Small intestine (tissue), 7 donors: ENCODE results near the gene RHD. TPM values are rescaled to one million over a fixed set of nuclear protein-coding genes. Genes with fewer than 3 reads are reported as not detected.

ENCODE experiments used
- DNase-seq, 2 donors: peaks; one replicate each; pipeline versions ENCODE4 v3.0.0 to v3.0.0-alpha.2; 2013
- FAIRE-seq: peaks from 2 replicates; lab custom pipeline; 2012; peaks lifted over from hg19 to GRCh38; lab: Jason Lieb, UNC
- H3K27ac ChIP-seq, 3 donors: one replicate each; pipeline ENCODE4 v1.5.1; 2013; ENCODE audit warnings: low read length in 2 of 3, mild to moderate bottlenecking in 2 of 3, control low read depth in 1 of 3, inconsistent platforms in 1 of 3, low read depth in 1 of 3, moderate library complexity in 1 of 3
- H3K27me3 ChIP-seq, 3 donors: one replicate each; pipeline ENCODE4 v1.6.1; 2013; ENCODE audit warnings: low read length in 3 of 3, inconsistent platforms in 1 of 3; ENCODE audit not compliant: control insufficient read depth in 3 of 3, insufficient read depth in 3 of 3
- H3K36me3 ChIP-seq, 3 donors: one replicate each; pipeline ENCODE4 v1.6.1; 2013; ENCODE audit warnings: low read length in 3 of 3, inconsistent platforms in 1 of 3, low read depth in 1 of 3, mild to moderate bottlenecking in 1 of 3, moderate library complexity in 1 of 3; ENCODE audit not compliant: control insufficient read depth in 3 of 3, insufficient read depth in 2 of 3
- H3K4me1 ChIP-seq, 3 donors: one replicate each; pipeline ENCODE4 v1.6.1; 2013; ENCODE audit warnings: low read length in 2 of 3, inconsistent platforms in 1 of 3, low read depth in 1 of 3, mild to moderate bottlenecking in 1 of 3, moderate library complexity in 1 of 3; ENCODE audit not compliant: control insufficient read depth in 3 of 3, insufficient read depth in 2 of 3
- H3K4me3 ChIP-seq, 3 donors: one replicate each; pipeline ENCODE4 v1.5.1; 2013; ENCODE audit warnings: low read length in 3 of 3, control low read depth in 1 of 3, inconsistent platforms in 1 of 3, low read depth in 1 of 3, mild to moderate bottlenecking in 1 of 3, moderate library complexity in 1 of 3
- H3K9me3 ChIP-seq, 2 donors: one replicate each; pipeline ENCODE4 v1.6.1; 2013; ENCODE audit warnings: low read depth in 1 of 2, low read length in 1 of 2; ENCODE audit not compliant: control insufficient read depth in 2 of 2, insufficient read depth in 1 of 2
- WGBS, 3 donors: extraction: QIAGEN DNeasy Blood & Tissue Kit; methylation state at CpG; one replicate each; pipeline ENCODE4 v1.1.7; 2013; 5-methylcytosine and 5-hydroxymethylcytosine counted together
- polyA plus RNA-seq, 4 donors: library from polyadenylated mRNA; stranded (reverse) in 3 of 4; unstranded in 1 of 4; fragments of 200-250 nt in 3 of 4; fragments of 120-200 nt in 1 of 4; gene quantifications; one replicate each; pipeline versions ENCODE4 v1.2.1 to v1.2.3, GENCODE V29; 2013
- donor health status: healthy with polysubstance abuse.
- donor health status: control.
- donor health status: control.
- donor health status: Bipolar disorder and iron deficiency.
- donor health status: healthy.

RHD gene
- polyA plus RNA-seq, 4 donors: 0.93 TPM; not detected in 3

GRCh38 chr1:25341746-25342145 lies 69.4 kb downstream of the RHD start:
- Histone ChIP-seq H3K36me3 (peaks cover 0 to 29% (median 3%) of the 10 kb centered on the region in 3 donors), H3K4me1 (peaks cover 0 to 7% (median 0%) of the 10 kb centered on the region in 3 donors), H3K27ac (no peak overlapping the region), H3K4me3 (no peak overlapping the region), H3K9me3 (no peaks in the 10 kb centered on the region), H3K27me3 (no peaks in the 10 kb centered on the region)
- no peak for FAIRE-seq
- 79 to 88% (median 86%) methylated on average over 6 of the region's 6 CpGs for WGBS, 3 donors
- DNase-seq: no peak

- no peak overlapping the region for H3K27ac ChIP-seq
- FAIRE-seq: no peak
- WGBS, 3 donors: 79 to 97% (median 87%) methylated on average over 1 of the region's 1 CpG
Measured at GRCh38 chr1:25342846-25343245, 70.5 kb downstream of the RHD start.

GRCh38 chr1:25343872-25344271 lies 71.6 kb downstream of the RHD start:
- no peak for FAIRE-seq
- H3K27me3 ChIP-seq: no peaks in the 10 kb centered on the region
- DNase-seq: no peak
- peaks cover 0 to 7% (median 0%) of the 10 kb centered on the region in 3 donors for H3K4me1 ChIP-seq
- H3K4me3 ChIP-seq: no peak overlapping the region
- H3K36me3 ChIP-seq: peaks cover 0 to 41% (median 5%) of the 10 kb centered on the region in 3 donors
- 80 to 82% (median 80%) methylated on average over 4 of the region's 4 CpGs for WGBS, 3 donors
- no peaks in the 10 kb centered on the region for H3K9me3 ChIP-seq
- H3K27ac ChIP-seq: no peak overlapping the region

More at GRCh38 chr1:25342846-25343245, 70.5 kb downstream of the RHD start:
- Histone ChIP-seq H3K4me3 (no peak overlapping the region), H3K9me3 (no peaks in the 10 kb centered on the region), H3K36me3 (peaks cover 0 to 36% (median 3%) of the 10 kb centered on the region in 3 donors), H3K4me1 (peaks cover 0 to 7% (median 0%) of the 10 kb centered on the region in 3 donors), H3K27me3 (no peaks in the 10 kb centered on the region)
- DNase-seq: no peak

GRCh38 chr1:25347556-25347955 lies 75.2 kb downstream of the RHD start:
- 54 to 78% (median 55%) methylated on average over 2 of the region's 2 CpGs for WGBS, 3 donors
- Histone ChIP-seq H3K27ac (no peak overlapping the region), H3K9me3 (no peaks in the 10 kb centered on the region), H3K4me1 (no peaks in the 10 kb centered on the region), H3K27me3 (no peaks in the 10 kb centered on the region), H3K4me3 (no peak overlapping the region), H3K36me3 (peaks cover 0 to 56% (median 6%) of the 10 kb centered on the region in 3 donors)
- no peak for DNase-seq
- FAIRE-seq: no peak

GRCh38 chr1:25349606-25350005 lies 77.3 kb downstream of the RHD start:
- DNase-seq: no peak
- Histone ChIP-seq H3K27ac (no peak overlapping the region), H3K4me1 (no peaks in the 10 kb centered on the region), H3K9me3 (no peaks in the 10 kb centered on the region), H3K36me3 (peaks cover 0 to 62% (median 9%) of the 10 kb centered on the region in 3 donors), H3K4me3 (no peak overlapping the region), H3K27me3 (no peaks in the 10 kb centered on the region)
- FAIRE-seq: no peak
- WGBS, 3 donors: 91 to 99% (median 97%) methylated on average over 3 of the region's 3 CpGs

GRCh38 chr1:25355841-25356395 lies 83.6 kb downstream of the RHD start:
- WGBS, 3 donors: 80 to 83% (median 81%) methylated on average over 6 of the region's 6 CpGs
- H3K27ac ChIP-seq: no peak overlapping the region
- no peaks in the 10 kb centered on the region for H3K4me1 ChIP-seq
- H3K27me3 ChIP-seq: no peaks in the 10 kb centered on the region
- FAIRE-seq: no peak
- no peak overlapping the region for H3K4me3 ChIP-seq
- no peak for DNase-seq
- H3K36me3 ChIP-seq: peaks cover 8 to 51% (median 15%) of the 10 kb centered on the region in 3 donors
- no peaks in the 10 kb centered on the region for H3K9me3 ChIP-seq

- H3K9me3 ChIP-seq: no peaks in the 10 kb centered on the region
- H3K27ac ChIP-seq: no peak overlapping the region
- peaks cover 12 to 50% (median 19%) of the 10 kb centered on the region in 3 donors for H3K36me3 ChIP-seq
- H3K4me1 ChIP-seq: no peaks in the 10 kb centered on the region
- no peak overlapping the region for H3K4me3 ChIP-seq
- DNase-seq (no peak), FAIRE-seq (no peak)
- no peaks in the 10 kb centered on the region for H3K27me3 ChIP-seq
Measured at GRCh38 chr1:25356441-25356840, 84.1 kb downstream of the RHD start.

GRCh38 chr1:25356848-25357247 lies 84.5 kb downstream of the RHD start:
- Histone ChIP-seq H3K4me1 (no peaks in the 10 kb centered on the region), H3K36me3 (peaks cover 13 to 50% (median 22%) of the 10 kb centered on the region in 3 donors), H3K9me3 (no peaks in the 10 kb centered on the region), H3K27me3 (no peaks in the 10 kb centered on the region), H3K4me3 (no peak overlapping the region), H3K27ac (no peak overlapping the region)
- 85 to 95% (median 94%) methylated on average over 1 of the region's 1 CpG for WGBS, 3 donors
- no peak for DNase-seq
- no peak for FAIRE-seq
